Subcutaneous adipose tissue (tissue), 4 donors: ENCODE measurements around the gene CCDC38. TPM values are rescaled to one million over a fixed set of nuclear protein-coding genes. Genes with fewer than 3 reads are reported as not detected.

Experiments
- total RNA-seq, 4 donors: library from RNA; depleted of rRNA; stranded (reverse); fragments of >200 nt; gene quantifications; one replicate each; pipeline ENCODE4 v1.1.0, GENCODE V29; 2016
- TF ChIP-seq, protein P1 (sequence below): fragments of 450-650 bp; IDR thresholded peaks from one replicate; pipeline ENCODE4 v1.5.1; 2016; ENCODE audit warnings: low read depth, mild to moderate bottlenecking, control low read depth, antibody characterized with exemption, moderate library complexity

The CCDC38 gene
- total RNA-seq, 4 donors from 2014 or later: not detected

DNA sequence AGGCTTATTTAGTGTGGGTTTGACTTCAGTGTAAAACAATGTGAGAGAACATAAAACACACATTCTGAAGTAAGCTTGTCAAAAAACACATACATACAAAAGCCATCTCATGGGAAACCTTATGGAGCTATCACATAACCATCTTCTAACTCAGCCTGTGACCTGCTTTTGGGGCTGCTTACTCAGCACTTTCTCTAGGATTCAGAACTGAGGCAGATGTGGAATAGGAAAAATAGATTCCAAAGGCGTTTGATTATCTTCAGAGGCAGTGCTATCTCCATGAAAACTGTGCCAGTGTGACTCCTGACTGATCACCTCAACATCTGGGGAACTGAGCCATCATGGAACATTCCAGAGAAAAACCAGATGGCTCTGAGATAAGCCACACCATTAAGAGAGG is 40.2 kb upstream of the CCDC38 start:
- TF ChIP-seq, protein P1, sequence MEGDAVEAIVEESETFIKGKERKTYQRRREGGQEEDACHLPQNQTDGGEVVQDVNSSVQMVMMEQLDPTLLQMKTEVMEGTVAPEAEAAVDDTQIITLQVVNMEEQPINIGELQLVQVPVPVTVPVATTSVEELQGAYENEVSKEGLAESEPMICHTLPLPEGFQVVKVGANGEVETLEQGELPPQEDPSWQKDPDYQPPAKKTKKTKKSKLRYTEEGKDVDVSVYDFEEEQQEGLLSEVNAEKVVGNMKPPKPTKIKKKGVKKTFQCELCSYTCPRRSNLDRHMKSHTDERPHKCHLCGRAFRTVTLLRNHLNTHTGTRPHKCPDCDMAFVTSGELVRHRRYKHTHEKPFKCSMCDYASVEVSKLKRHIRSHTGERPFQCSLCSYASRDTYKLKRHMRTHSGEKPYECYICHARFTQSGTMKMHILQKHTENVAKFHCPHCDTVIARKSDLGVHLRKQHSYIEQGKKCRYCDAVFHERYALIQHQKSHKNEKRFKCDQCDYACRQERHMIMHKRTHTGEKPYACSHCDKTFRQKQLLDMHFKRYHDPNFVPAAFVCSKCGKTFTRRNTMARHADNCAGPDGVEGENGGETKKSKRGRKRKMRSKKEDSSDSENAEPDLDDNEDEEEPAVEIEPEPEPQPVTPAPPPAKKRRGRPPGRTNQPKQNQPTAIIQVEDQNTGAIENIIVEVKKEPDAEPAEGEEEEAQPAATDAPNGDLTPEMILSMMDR: no peak

DNA sequence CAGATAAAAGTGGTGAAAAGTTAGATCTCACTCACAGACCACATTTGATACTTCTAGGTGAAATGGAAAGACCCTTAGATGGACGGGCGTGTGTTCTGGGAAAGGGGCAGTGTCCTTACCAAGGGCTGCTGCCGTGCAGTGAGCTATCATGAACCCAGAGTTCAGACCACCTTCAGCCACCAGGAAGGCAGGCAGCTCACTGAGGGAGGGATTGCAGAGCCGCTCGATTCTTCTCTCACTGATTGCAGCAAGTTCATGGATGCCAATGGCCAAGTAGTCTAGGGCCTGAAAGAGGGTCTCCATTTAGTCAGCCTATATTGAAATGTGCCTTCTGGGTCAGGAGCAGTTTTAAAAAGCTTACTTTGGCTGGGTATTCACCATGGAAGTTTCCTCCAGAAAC is 38.0 kb upstream of the CCDC38 start:
- TF ChIP-seq, protein P1: no peak

DNA sequence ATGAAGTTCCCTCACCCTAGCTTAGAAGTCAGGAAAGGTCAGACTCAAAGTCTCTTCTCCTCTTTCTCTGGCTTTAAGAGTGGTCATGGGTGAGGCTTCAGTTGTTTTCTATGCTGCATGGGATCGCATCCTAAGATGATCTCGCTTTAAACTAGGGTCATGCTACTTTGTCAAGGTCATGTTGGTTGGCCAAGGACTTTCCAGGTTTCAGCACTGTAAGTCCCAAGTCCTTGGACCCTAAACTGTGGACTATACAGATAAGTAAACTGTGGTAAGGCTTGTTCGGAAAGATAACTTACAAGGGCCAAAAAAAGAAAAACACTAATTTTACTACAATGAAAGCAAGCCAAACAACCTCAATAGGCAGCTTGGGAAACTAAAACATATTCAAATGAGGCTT is 36.4 kb upstream of the CCDC38 start:
- TF ChIP-seq, protein P1: no peak

DNA sequence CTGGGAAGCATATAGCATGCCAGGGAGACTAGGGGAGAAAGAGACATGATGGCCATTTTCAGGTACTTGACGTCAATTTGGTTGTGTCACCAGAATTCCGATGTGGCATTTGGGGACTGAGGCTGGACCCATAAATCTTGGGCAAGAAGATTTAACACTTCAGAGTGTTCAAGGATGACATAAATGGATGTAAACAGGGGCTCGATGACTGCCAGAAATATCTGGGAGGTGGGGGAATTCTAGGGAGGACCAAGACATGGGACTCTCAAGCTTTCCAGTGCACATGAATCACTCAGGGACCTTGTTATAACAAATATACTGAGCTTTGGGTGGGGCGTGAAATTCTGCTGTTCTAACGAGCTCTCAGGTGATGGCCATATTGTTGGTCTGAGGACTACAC is 35.9 kb upstream of the CCDC38 start:
- TF ChIP-seq, protein P1: no peak

DNA sequence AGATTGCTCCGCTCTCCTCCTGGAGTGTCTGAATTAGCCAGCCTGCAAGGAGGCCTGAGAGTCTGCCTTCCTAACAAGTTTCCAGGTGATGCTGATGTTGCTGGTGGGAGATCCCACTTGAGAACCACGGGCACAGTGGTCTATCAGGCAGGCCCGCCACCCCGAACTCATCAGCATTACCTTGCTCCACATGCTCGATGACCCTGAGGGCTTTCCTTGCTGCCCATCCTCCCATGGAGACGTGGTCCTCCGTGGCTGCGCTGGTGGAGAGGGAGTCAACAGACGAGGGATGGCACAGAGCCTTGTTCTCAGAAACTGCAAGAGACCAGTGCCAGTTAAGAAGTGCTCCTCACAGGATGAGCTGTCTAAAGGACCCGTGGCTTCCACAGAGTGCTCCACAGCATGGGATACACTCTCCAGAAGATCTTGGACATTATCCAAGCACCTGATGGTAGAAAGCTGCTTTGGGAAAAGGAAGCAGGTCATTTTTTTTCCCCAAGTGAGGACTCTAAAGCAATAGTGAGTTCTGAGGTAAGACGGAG is 35.4 kb upstream of the CCDC38 start:
- TF ChIP-seq, protein P1: no peak

DNA sequence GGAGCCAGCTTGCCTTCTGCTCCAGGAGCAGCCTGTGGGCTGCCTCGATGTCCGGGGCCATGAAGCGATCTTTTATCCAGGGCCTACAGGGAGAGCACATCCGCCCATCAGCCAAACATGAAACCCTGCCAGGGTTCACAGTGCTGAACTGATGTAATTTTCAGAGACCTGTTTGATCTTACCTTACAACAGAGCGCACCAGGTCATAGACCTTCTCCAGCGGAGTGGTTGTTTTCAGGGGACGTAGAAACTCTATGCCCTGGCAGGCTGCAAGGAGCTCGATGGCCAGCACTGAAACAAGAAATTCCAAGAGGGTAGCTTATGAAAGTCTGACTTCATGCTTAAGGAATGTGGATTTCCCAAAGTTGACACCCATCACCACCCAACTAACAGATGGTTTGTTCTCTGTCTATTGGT is 34.0 kb upstream of the CCDC38 start:
- TF ChIP-seq, protein P1: no peak

DNA sequence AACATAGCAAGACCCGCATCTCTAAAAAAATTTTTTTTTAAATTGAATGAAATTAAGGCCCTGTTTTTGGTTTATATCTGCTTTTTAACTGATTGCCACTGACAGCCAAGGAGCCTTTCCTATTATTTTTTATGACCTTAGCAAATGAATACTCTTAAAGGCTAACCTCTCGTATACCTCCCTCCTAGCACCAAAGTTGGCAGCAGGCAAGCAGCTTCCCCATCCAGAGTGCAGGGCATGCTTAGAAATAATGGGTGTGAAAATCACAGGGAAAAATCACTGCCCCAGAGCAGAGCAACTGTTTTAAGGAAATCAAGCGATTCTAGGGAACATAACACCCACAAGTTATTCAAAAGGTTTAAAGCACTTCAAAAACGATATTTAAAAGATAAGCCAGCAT is 33.1 kb upstream of the CCDC38 start:
- TF ChIP-seq, protein P1: no peak
